H1 (cell line): ENCODE measurements around the gene ATP6V1G3. TPM values are rescaled to one million over a fixed set of nuclear protein-coding genes. Genes with fewer than 3 reads are reported as not detected.

Experiments
- CTCF ChIA-PET: fragments of 300-600 bp; sonication (Branson Sonifier 250); formaldehyde crosslinking; loops from one replicate; lab custom pipeline; 2021; ENCODE audit not compliant: partially characterized antibody; lab: Charles Lee
- POLR2A ChIA-PET: fragments of 300-600 bp; sonication (Branson Sonifier 250); formaldehyde crosslinking; loops from one replicate; lab custom pipeline; 2021; ENCODE audit warnings: inconsistent platforms; ENCODE audit not compliant: partially characterized antibody; lab: Charles Lee
- DNase-seq, 2 experiments: peaks; one replicate each; pipeline versions ENCODE4 v3.0.0 to v3.0.0-alpha.2; 2010 to 2022; ENCODE audit warnings: low spot score in 2 of 2, low read depth in 1 of 2, mixed read lengths in 1 of 2
- FAIRE-seq: peaks from 2 replicates; lab custom pipeline; 2011; peaks lifted over from hg19 to GRCh38; lab: Jason Lieb, UNC
- H2AFZ ChIP-seq: 2 replicates; pipeline ENCODE4 v1.8.1; 2012; ENCODE audit warnings: low read length, inconsistent platforms
- H2AK5ac ChIP-seq: 2 replicates; pipeline ENCODE4 v1.6.1; 2013; ENCODE audit warnings: low read depth, low read length
- H2BK120ac ChIP-seq: replicated peaks from 2 replicates; pipeline ENCODE3; 2013; ENCODE audit warnings: low read depth, low read length, inconsistent platforms
- H2BK12ac ChIP-seq: 2 replicates; pipeline ENCODE4 v1.6.1; 2013; ENCODE audit warnings: low read depth, low read length
- H2BK15ac ChIP-seq: 2 replicates; pipeline ENCODE4 v1.6.1; 2013; ENCODE audit warnings: low read length
- H2BK20ac ChIP-seq: 2 replicates; pipeline ENCODE4 v1.6.1; 2013; ENCODE audit warnings: low read length
- H2BK5ac ChIP-seq: 2 replicates; pipeline ENCODE4 v1.6.1; 2013; ENCODE audit warnings: low read depth, low read length
- H3K14ac ChIP-seq: 2 replicates; pipeline ENCODE4 v1.6.1; 2013; ENCODE audit warnings: inconsistent platforms; ENCODE audit not compliant: insufficient read length
- H3K18ac ChIP-seq: 2 replicates; pipeline ENCODE4 v1.6.1; 2013; ENCODE audit warnings: low read length; ENCODE audit errors: extremely low read depth
- H3K23ac ChIP-seq: 2 replicates; pipeline ENCODE4 v1.6.1; 2013; ENCODE audit warnings: inconsistent platforms; ENCODE audit not compliant: insufficient read length
- H3K23me2 ChIP-seq: 2 replicates; pipeline ENCODE4 v1.6.1; 2013; ENCODE audit warnings: low read depth, low read length
- H3K27ac ChIP-seq: 2 replicates; pipeline ENCODE4 v1.6.1; 2011; ENCODE audit warnings: low read depth, low read length, inconsistent platforms
- H3K27me3 ChIP-seq, 4 experiments: replicated peaks in 1 of 4; 1 replicate in 1 of 4; 2 replicates in 3 of 4; pipeline versions ENCODE4 v1.6.1 to v1.8.1; 2011 to 2013; ENCODE audit warnings: low read length in 3 of 4, mild to moderate bottlenecking in 3 of 4, inconsistent platforms in 2 of 4, mixed read lengths in 2 of 4, moderate library complexity in 1 of 4; ENCODE audit not compliant: control insufficient read depth in 3 of 4, insufficient read depth in 3 of 4; ENCODE audit errors: extremely low read depth in 1 of 4
- H3K36me3 ChIP-seq, 4 experiments: 2 replicates each; pipeline versions ENCODE4 v1.6.1 to v1.8.1; 2011 to 2013; ENCODE audit warnings: mild to moderate bottlenecking in 4 of 4, low read length in 3 of 4, moderate library complexity in 2 of 4, control low read depth in 1 of 4, inconsistent platforms in 1 of 4; ENCODE audit not compliant: insufficient read depth in 4 of 4, control insufficient read depth in 2 of 4
- H3K4ac ChIP-seq: replicated peaks from 2 replicates; pipeline ENCODE3; 2013; ENCODE audit warnings: low read length, low read depth, mixed read lengths, inconsistent platforms; ENCODE audit not compliant: insufficient read length
- H3K4me1 ChIP-seq, 4 experiments: replicated peaks in 1 of 4; 1 replicate in 1 of 4; 2 replicates in 3 of 4; pipeline versions ENCODE4 v1.6.1 to v1.8.1; 2011 to 2013; ENCODE audit warnings: low read length in 3 of 4, inconsistent platforms in 2 of 4, mixed read lengths in 1 of 4; ENCODE audit not compliant: insufficient read depth in 4 of 4, control insufficient read depth in 3 of 4
- H3K4me2 ChIP-seq, 2 experiments: 2 replicates each; pipeline versions ENCODE4 v1.6.1 to v1.8.1; 2011 to 2013; ENCODE audit warnings: low read depth in 2 of 2, low read length in 2 of 2, control low read depth in 1 of 2, inconsistent platforms in 1 of 2, mild to moderate bottlenecking in 1 of 2; ENCODE audit not compliant: insufficient read depth in 1 of 2
- H3K4me3 ChIP-seq, 4 experiments: fragments of 200-600, 300-600 bp in 1 of 4; sonication (generic), shearing (Covaris generic), sonication (Bioruptor Twin) in 1 of 4; 2 replicates each; pipeline versions ENCODE4 v1.5.1 to v1.8.1; 2011 to 2016; ENCODE audit warnings: low read length in 4 of 4, low read depth in 3 of 4, control low read depth in 2 of 4, inconsistent platforms in 2 of 4, mild to moderate bottlenecking in 2 of 4, mixed read lengths in 1 of 4, moderate library complexity in 1 of 4; ENCODE audit not compliant: insufficient read depth in 2 of 4; ENCODE audit errors: extremely low read depth in 1 of 4
- H3K56ac ChIP-seq: replicated peaks from 2 replicates; pipeline ENCODE3; 2013; ENCODE audit warnings: low read depth, mild to moderate bottlenecking, mixed read lengths, low read length, inconsistent platforms; ENCODE audit not compliant: insufficient read length
- H3K79me1 ChIP-seq: 2 replicates; pipeline ENCODE4 v1.6.1; 2013; ENCODE audit warnings: low read depth, low read length, control low read depth
- H3K79me2 ChIP-seq, 2 experiments: 2 replicates each; pipeline versions ENCODE4 v1.6.1 to v1.8.1; 2012 to 2013; ENCODE audit warnings: low read length in 2 of 2, mild to moderate bottlenecking in 2 of 2, inconsistent platforms in 1 of 2; ENCODE audit not compliant: insufficient read depth in 2 of 2, control insufficient read depth in 1 of 2
- H3K9ac ChIP-seq, 4 experiments: replicated peaks in 1 of 4; 1 replicate in 1 of 4; 2 replicates in 3 of 4; pipeline versions ENCODE4 v1.6.1 to v1.8.1; 2011 to 2013; ENCODE audit warnings: low read depth in 3 of 4, low read length in 3 of 4, control low read depth in 2 of 4, mild to moderate bottlenecking in 2 of 4, moderate library complexity in 2 of 4, inconsistent platforms in 1 of 4; ENCODE audit errors: extremely low read depth in 1 of 4
- H3K9me3 ChIP-seq, 2 experiments: 2 replicates each; pipeline versions ENCODE4 v1.6.1 to v1.8.1; 2012 to 2013; ENCODE audit warnings: mild to moderate bottlenecking in 2 of 2, moderate library complexity in 2 of 2, control low read depth in 1 of 2, inconsistent platforms in 1 of 2, low read depth in 1 of 2, low read length in 1 of 2, mixed read lengths in 1 of 2; ENCODE audit not compliant: insufficient read depth in 2 of 2
- H4K20me1 ChIP-seq, 2 experiments: replicated peaks in 1 of 2; 2 replicates each; pipeline versions ENCODE3 to v1.8.1; 2011 to 2013; ENCODE audit warnings: inconsistent platforms in 2 of 2, low read length in 2 of 2, mild to moderate bottlenecking in 1 of 2; ENCODE audit not compliant: insufficient read depth in 2 of 2, control insufficient read depth in 1 of 2
- H4K5ac ChIP-seq: 2 replicates; pipeline ENCODE4 v1.6.1; 2013; ENCODE audit warnings: low read length, low read depth, mixed read lengths, inconsistent platforms; ENCODE audit not compliant: insufficient read length
- H4K8ac ChIP-seq: 2 replicates; pipeline ENCODE4 v1.8.0; 2013; ENCODE audit warnings: mild to moderate bottlenecking, moderate library complexity, low read length, inconsistent platforms; ENCODE audit not compliant: insufficient read depth; ENCODE audit errors: extremely low read depth
- H4K91ac ChIP-seq: replicated peaks from 2 replicates; pipeline ENCODE3; 2013; ENCODE audit warnings: low read length, mixed read lengths, inconsistent platforms; ENCODE audit not compliant: insufficient read length
- CEBPB ChIP-seq: IDR thresholded peaks from 2 replicates; pipeline ENCODE4 v1.6.1; 2012; ENCODE audit warnings: low read depth, low read length
- CTBP2 ChIP-seq: IDR thresholded peaks from 2 replicates; pipeline ENCODE4 v1.7.0; 2011; ENCODE audit warnings: borderline replicate concordance, mild to moderate bottlenecking, moderate library complexity, mixed read lengths, low read length; ENCODE audit not compliant: insufficient read depth, insufficient read length
- GTF2F1 ChIP-seq: IDR thresholded peaks from 2 replicates; pipeline ENCODE4 v1.6.1; 2012; ENCODE audit warnings: low read depth, low read length, improper control_type of control experiment, borderline replicate concordance
- JUND ChIP-seq: IDR thresholded peaks from 2 replicates; pipeline ENCODE4 v1.6.1; 2011; ENCODE audit warnings: mild to moderate bottlenecking, improper control_type of control experiment, low read length
- NANOG ChIP-seq: IDR thresholded peaks from 2 replicates; pipeline ENCODE4 v1.6.1; 2011; ENCODE audit warnings: low read length, low read depth, mild to moderate bottlenecking, inconsistent platforms; ENCODE audit not compliant: insufficient read depth, poor library complexity, severe bottlenecking
- POLR2AphosphoS5 ChIP-seq: IDR thresholded peaks from 2 replicates; pipeline ENCODE4 v1.6.1; 2011; ENCODE audit warnings: low read depth, low read length
- POU5F1 ChIP-seq: IDR thresholded peaks from 2 replicates; pipeline ENCODE4 v1.6.1; 2011; ENCODE audit warnings: low read depth, mild to moderate bottlenecking, low read length, moderate library complexity
- TAF1 ChIP-seq: IDR thresholded peaks from 2 replicates; pipeline ENCODE4 v1.6.1; 2011; ENCODE audit warnings: mild to moderate bottlenecking, low read depth, low read length
- TBP ChIP-seq: IDR thresholded peaks from 2 replicates; pipeline ENCODE4 v1.6.1; 2011; ENCODE audit warnings: low read depth, low read length, improper control_type of control experiment
- WGBS, 2 experiments: shearing (Covaris generic) in 1 of 2; methylation state at CpG; one replicate each; pipeline versions ENCODE4 v1.1.6 to v1.1.7; 2013 to 2015; ENCODE audit warnings: low lambda C conversion rate in 2 of 2, mixed read lengths in 2 of 2, inconsistent platforms in 1 of 2, low coverage in 1 of 2, missing lambda C conversion rate in 1 of 2; ENCODE audit not compliant: insufficient replicate concordance in 2 of 2, insufficient coverage in 1 of 2, insufficient read length in 1 of 2; ENCODE audit errors: extremely low coverage in 1 of 2, missing lambda C conversion rate in 1 of 2; 5-methylcytosine and 5-hydroxymethylcytosine counted together
- polyA plus RNA-seq, 7 experiments: library from polyadenylated mRNA; depleted of rRNA in 3 of 7; stranded (reverse) in 5 of 7; unstranded in 2 of 7; fragments of >200 nt in 5 of 7; fragments of 200-250 nt in 2 of 7; gene quantifications; 1 replicate in 5 of 7; 2 replicates in 1 of 7; 4 replicates in 1 of 7; pipeline versions ENCODE4 v1.2.1 to v1.2.3, GENCODE V29; 2011 to 2013; ENCODE audit warnings: missing spikeins in 2 of 7, mixed read lengths in 2 of 7
- total RNA-seq: library from RNA; stranded (reverse); fragmentation: NEBNext Ultra II Directional; extraction: Animal tissue kit (Norgen Biotek cat#: 25700); gene quantifications from 2 replicates; pipeline ENCODE4 v1.2.1, GENCODE V29; 2021
- TF ChIP-seq, protein P1 (sequence below), 3 experiments: IDR thresholded peaks; 1 replicate in 2 of 3; 2 replicates in 1 of 3; pipeline versions ENCODE4 v1.5.1 to v1.6.1; 2011; ENCODE audit warnings: low read length in 3 of 3, mild to moderate bottlenecking in 3 of 3, inconsistent platforms in 2 of 3, low read depth in 1 of 3, moderate library complexity in 1 of 3; ENCODE audit not compliant: insufficient read depth in 1 of 3; ENCODE audit errors: control extremely low read depth in 1 of 3

The ATP6V1G3 gene
- total and polyA plus RNA-seq, 2 of the 8 experiments (the other 6 are each of a cell fraction or from before 2014, with no cell fraction given) = not detected

DNA sequence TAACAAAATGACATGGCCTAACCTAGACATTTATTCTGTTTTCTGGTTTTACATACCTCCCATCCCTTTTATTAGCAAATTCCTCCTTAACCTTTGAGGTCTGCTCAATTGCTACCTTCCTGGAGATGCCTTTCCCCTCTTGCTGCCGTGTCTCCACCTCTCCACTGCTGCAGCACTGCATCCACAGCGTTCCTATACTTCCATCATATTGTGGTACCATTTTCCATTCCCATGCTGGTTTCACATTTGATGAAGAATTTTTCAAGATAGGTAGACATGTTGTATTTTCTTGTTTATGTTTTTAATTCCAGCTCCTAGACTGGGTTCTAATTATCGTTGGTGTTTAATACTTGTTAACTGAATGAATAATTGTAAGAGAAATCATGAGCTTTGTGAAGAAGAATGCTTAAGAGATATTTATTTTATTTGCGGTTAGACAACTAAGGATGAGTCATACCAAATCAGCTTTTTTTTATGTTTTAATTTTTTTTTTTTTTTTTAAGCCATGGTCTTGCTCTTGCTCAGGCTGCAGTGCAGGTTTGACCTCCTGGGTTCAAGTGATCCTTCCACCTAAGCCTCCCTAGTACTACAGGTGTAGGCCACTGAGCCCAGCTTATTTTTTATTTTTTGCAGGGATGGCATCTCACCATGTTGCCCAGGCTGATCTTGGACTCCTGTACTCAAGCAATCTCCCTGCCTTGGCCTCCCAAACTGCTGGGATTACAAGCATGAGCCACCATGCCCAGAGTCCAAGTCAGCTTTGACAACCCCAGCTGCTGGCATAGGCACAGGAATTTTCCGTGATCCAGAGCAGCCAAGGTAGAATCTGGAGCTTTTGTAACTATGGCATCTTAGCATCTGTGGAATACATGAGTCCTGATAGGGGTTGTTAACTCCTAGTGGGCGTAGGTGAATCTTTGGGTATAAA lies 44.0 kb downstream of the ATP6V1G3 start:
- Histone ChIP-seq H3K79me2 (no peaks in the 10 kb centered on the region), H2AFZ (peak overlapping the region; percentile 39; the same call in 1 of the 2 replicates), H3K23me2 (no peaks in the 10 kb centered on the region), H3K4me2 (no peak overlapping the region), H2BK120ac (no peak overlapping the region), H3K23ac (no peak overlapping the region), H3K4me3 (no peak overlapping the region), H3K27ac (no peak overlapping the region), H3K79me1 (no peaks in the 10 kb centered on the region), H3K36me3 (no peaks in the 10 kb centered on the region), H3K18ac (no peak overlapping the region), H3K14ac (no peak overlapping the region), H2BK5ac (no peak overlapping the region), H4K8ac (no peak overlapping the region; the same call in 1 of the 2 replicates), H3K9ac (no peak overlapping the region), H2BK12ac (no peak overlapping the region), H2BK20ac (no peak overlapping the region), H3K27me3 (no peaks in the 10 kb centered on the region), H3K56ac (no peak overlapping the region), H4K91ac (no peak overlapping the region), H3K4me1 (no peaks in the 10 kb centered on the region), H4K5ac (no peak overlapping the region), H3K9me3 (no peaks in the 10 kb centered on the region), H2BK15ac (no peak overlapping the region), H3K4ac (no peak overlapping the region), H4K20me1 (no peaks in the 10 kb centered on the region), H2AK5ac (no peak overlapping the region)
- ChIA-PET POLR2A (no interaction called here), CTCF (no interaction called here)
- 86% methylated on average over 6 of the region's 6 CpGs; no CpG with 5 or more reads in 1 of the 2 experiments for WGBS, 2 experiments
- DNase-seq = no peak
- no peak for FAIRE-seq
- TF ChIP-seq JUND = no peak
- no peak for TF ChIP-seq NANOG
- TF ChIP-seq GTF2F1 = no peak
- TF ChIP-seq POLR2AphosphoS5 = no peak
- no peak for TF ChIP-seq CEBPB
- TF ChIP-seq, protein P1, sequence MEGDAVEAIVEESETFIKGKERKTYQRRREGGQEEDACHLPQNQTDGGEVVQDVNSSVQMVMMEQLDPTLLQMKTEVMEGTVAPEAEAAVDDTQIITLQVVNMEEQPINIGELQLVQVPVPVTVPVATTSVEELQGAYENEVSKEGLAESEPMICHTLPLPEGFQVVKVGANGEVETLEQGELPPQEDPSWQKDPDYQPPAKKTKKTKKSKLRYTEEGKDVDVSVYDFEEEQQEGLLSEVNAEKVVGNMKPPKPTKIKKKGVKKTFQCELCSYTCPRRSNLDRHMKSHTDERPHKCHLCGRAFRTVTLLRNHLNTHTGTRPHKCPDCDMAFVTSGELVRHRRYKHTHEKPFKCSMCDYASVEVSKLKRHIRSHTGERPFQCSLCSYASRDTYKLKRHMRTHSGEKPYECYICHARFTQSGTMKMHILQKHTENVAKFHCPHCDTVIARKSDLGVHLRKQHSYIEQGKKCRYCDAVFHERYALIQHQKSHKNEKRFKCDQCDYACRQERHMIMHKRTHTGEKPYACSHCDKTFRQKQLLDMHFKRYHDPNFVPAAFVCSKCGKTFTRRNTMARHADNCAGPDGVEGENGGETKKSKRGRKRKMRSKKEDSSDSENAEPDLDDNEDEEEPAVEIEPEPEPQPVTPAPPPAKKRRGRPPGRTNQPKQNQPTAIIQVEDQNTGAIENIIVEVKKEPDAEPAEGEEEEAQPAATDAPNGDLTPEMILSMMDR (IDR thresholded peaks at IDR 0.05; ENCODE audit: control extremely low read depth in 1 of 3, insufficient read depth in 1 of 3, low read depth in 1 of 3, low read length in 3 of 3) = no peak
- no peak for TF ChIP-seq TBP
- TF ChIP-seq CTBP2 = no peak
- TF ChIP-seq POU5F1 = no peak
- no peak for TF ChIP-seq TAF1
